Measurements from ENCODE around the gene CEP152. TPM values are rescaled to one million over a fixed set of nuclear protein-coding genes. Genes with fewer than 3 reads are reported as not detected.

The CEP152 gene
- total RNA-seq, 2 donors from 2014 or later, result 3.6 to 7.9 TPM

GRCh38 chr15:48696627-48697312 lies 114.1 kb downstream of the CEP152 start:
- no peak for DNase-seq
- H3K27ac ChIP-seq, result no peak overlapping the region

GRCh38 chr15:48695827-48696573 lies 114.9 kb downstream of the CEP152 start:
- TF ChIP-seq POLR2A (IDR thresholded peaks at IDR 0.05), result no peak
- TF ChIP-seq, protein P1, sequence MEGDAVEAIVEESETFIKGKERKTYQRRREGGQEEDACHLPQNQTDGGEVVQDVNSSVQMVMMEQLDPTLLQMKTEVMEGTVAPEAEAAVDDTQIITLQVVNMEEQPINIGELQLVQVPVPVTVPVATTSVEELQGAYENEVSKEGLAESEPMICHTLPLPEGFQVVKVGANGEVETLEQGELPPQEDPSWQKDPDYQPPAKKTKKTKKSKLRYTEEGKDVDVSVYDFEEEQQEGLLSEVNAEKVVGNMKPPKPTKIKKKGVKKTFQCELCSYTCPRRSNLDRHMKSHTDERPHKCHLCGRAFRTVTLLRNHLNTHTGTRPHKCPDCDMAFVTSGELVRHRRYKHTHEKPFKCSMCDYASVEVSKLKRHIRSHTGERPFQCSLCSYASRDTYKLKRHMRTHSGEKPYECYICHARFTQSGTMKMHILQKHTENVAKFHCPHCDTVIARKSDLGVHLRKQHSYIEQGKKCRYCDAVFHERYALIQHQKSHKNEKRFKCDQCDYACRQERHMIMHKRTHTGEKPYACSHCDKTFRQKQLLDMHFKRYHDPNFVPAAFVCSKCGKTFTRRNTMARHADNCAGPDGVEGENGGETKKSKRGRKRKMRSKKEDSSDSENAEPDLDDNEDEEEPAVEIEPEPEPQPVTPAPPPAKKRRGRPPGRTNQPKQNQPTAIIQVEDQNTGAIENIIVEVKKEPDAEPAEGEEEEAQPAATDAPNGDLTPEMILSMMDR (IDR thresholded peaks at IDR 0.05), result no peak
- Histone ChIP-seq H3K27ac (no peak overlapping the region), H3K27me3 (no peaks in the 10 kb centered on the region), H3K9me3 (no peaks in the 10 kb centered on the region), H3K4me3 (no peak overlapping the region), H3K4me1 (no peaks in the 10 kb centered on the region), H3K36me3 (replicated peaks in 1 of 2; ENCODE audit: insufficient read depth in 1 of 2, low read depth in 2 of 2) (no peaks in the 10 kb centered on the region)
- no peak for ATAC-seq
- 63 to 67% methylated on average over 6 of the region's 6 CpGs for whole genome bisulfite sequencing, 2 donors
- intact Hi-C loops (cut with DNase I), result no loop called here
- no peak for DNase-seq

More at GRCh38 chr15:48696627-48697312, 114.1 kb downstream of the CEP152 start:
- 35 to 41% methylated on average over 3 of the region's 3 CpGs for WGBS, 2 donors
- Histone ChIP-seq H3K4me3 (no peak overlapping the region), H3K4me1 (no peaks in the 10 kb centered on the region), H3K27me3 (no peaks in the 10 kb centered on the region), H3K9me3 (no peaks in the 10 kb centered on the region), H3K36me3 (replicated peaks in 1 of 2; ENCODE audit: insufficient read depth in 1 of 2, low read depth in 2 of 2) (no peaks in the 10 kb centered on the region)
- intact Hi-C loops (cut with DNase I), result no loop called here
- no peak for TF ChIP-seq POLR2A (IDR thresholded peaks at IDR 0.05)
- TF ChIP-seq, protein P1 (IDR thresholded peaks at IDR 0.05), result no peak
- no peak for ATAC-seq

DNA sequence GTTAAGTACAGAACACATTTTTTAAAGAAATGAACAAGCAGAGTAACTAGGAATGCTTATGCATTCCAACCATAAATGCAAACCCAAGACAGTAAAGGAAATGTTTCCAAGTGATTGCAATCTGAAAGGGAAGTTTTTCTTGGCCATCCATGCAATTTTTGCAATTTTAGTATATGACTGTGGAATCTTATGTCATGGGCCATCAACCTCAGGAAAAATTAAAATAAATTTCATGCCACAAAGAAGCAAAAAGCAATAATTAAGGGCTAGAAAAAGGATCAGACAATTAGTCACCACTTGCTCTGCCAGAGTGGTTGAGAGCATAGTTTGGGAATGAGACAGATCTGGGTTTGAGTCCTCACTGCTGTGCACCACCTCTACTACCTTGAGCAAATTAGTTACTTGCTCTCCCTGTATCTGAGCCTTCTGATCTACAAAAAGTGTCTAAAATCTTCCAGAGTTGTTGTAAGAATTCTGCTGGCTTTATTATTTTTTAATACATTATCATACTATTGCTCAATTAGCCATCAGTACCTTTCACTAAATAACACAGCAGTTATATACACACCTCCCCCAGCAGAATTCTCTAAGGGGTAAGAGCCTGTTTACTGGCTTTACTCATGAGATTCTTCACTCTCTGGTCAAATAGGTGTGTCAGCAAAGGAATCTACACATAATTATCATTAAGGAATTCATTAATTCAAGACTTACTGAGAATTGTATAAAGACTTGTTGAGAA lies 115.6 kb downstream of the CEP152 start:
- no peak for DNase-seq
- no peaks in the 10 kb centered on the region for H3K36me3 ChIP-seq (replicated peaks in 1 of 2; ENCODE audit: insufficient read depth in 1 of 2, low read depth in 2 of 2)
- no peaks in the 10 kb centered on the region for H3K27me3 ChIP-seq
- H3K4me3 ChIP-seq, result no peak overlapping the region
- no peak overlapping the region for H3K27ac ChIP-seq
- no peaks in the 10 kb centered on the region for H3K9me3 ChIP-seq
- TF ChIP-seq POLR2A (IDR thresholded peaks at IDR 0.05), result no peak
- TF ChIP-seq, protein P1 (IDR thresholded peaks at IDR 0.05), result no peak
- intact Hi-C loops (cut with DNase I), result no loop called here
- no peak for ATAC-seq
- no peaks in the 10 kb centered on the region for H3K4me1 ChIP-seq

DNA sequence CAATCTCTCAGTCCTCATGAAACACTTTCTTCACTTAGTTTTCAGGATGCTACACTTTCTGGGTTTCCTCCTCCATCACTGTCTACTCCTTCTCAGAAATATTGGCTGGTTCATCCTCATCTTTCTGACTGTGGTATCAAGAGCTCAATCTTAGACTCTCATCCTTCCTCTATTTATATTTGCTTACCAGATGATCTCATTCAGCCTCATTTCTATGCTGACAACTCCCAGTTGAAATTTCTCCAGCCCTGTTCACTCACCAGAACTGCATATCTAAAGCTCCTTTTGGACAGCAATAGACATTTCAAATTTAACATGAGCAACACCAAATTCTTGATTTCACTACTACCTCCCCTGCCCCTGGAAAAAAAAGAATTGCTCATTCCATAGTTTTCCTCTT lies 117.4 kb downstream of the CEP152 start:
- intact Hi-C loops (cut with DNase I), result no loop called here
- Histone ChIP-seq H3K4me1 (no peaks in the 10 kb centered on the region), H3K4me3 (no peak overlapping the region), H3K36me3 (replicated peaks in 1 of 2; ENCODE audit: insufficient read depth in 1 of 2, low read depth in 2 of 2) (no peaks in the 10 kb centered on the region), H3K27me3 (no peaks in the 10 kb centered on the region), H3K27ac (no peak overlapping the region), H3K9me3 (no peaks in the 10 kb centered on the region)
- no peak for ATAC-seq
- no peak for TF ChIP-seq POLR2A (IDR thresholded peaks at IDR 0.05)
- TF ChIP-seq, protein P1 (IDR thresholded peaks at IDR 0.05), result no peak
- DNase-seq, result no peak
